ENCODE results near the gene MZB1. TPM values are rescaled to one million over a fixed set of nuclear protein-coding genes. Genes with fewer than 3 reads are reported as not detected.
A peak's percentile ranks its signal among the peaks of the same experiment; 100 is the strongest.

Gene MZB1, protein sequence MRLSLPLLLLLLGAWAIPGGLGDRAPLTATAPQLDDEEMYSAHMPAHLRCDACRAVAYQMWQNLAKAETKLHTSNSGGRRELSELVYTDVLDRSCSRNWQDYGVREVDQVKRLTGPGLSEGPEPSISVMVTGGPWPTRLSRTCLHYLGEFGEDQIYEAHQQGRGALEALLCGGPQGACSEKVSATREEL
- total RNA-seq (1 to 10 TPM in 3 of 7 donors, under 1 TPM in 3, not detected in 1; 0.50 to 1.8 (median 1.2) TPM), polyA plus RNA-seq (1 to 10 TPM in 1 of 2 donors, under 1 TPM in 1; 0.91 to 1.7 TPM)
- long read RNA-seq, donor 1: 0 reads
- long read RNA-seq, donor 2: 0 reads
- long read RNA-seq, donor 3: 0 reads

DNA sequence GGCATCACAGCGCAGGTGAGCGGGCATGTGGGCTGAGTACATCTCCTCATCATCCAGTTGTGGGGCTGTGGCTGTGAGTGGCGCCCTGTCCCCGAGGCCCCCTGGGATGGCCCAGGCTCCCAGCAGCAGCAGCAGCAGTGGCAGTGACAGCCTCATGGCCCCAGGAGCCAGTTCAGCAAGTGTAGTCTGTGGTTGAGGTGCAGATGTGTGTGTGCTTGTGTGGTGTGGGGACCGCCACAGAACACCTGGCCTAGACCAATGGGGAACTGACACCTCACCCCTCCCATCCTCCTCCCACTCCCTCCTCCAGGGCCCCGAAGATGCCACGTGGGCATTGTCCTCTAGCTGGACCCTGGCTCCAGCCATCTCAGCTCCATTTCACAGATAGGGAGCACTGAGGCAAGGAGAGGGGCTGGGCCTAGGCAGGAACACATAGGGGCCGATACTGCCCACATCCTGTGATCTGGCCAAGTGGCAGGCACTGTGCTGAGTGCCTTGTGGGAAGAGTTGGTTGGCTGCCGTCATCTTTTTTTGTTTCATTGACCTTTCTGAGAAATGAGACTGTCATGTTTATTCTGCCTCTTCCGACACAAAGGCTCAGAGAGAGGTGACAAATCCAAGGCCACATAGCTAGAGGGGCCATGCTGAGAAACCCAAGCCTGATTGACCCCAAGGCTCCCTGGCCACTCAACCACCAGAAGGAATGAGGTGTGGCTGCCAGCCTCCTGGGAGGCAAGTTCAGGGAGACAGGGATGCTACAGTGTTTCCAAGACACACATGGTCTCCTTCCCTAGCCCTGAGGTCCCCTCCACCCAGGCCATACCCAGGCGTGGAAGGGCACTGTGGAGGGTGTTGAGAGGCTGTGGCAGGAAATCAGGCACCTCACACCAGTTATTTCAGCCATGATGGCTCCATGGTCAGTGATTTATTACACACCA lies at the start of gene MZB1:
Gene MZB1 (minus strand): TSS at position 213 of the 938 bp plus-strand sequence. CDS start 57 bp downstream, at position 156.
- H3K4me3 ChIP-seq: no peak within 1 kb of the TSS
- intact Hi-C loops (cut with DNase I): no loop called here
- no peaks in the 10 kb centered on the region for H3K9me3 ChIP-seq
- no peak within 1 kb of the TSS for H3K27ac ChIP-seq
- H3K27me3 ChIP-seq: peaks cover 5% of the 10 kb centered on the region
- H3K36me3 ChIP-seq: no peaks in the 10 kb centered on the region
- peaks cover 8% of the 10 kb centered on the region for H3K4me1 ChIP-seq (ENCODE audit: insufficient read depth)
- DNase-seq: peak in 1 of 5 donors; percentile 10
- WGBS, 3 donors: 85 to 86% (median 85%) methylated on average over 11 of the region's 11 CpGs
- TF ChIP-seq POLR2A (IDR thresholded peaks at IDR 0.05): no peak
- no peak for TF ChIP-seq EP300 (IDR thresholded peaks at IDR 0.05)
- TF ChIP-seq, protein P1, sequence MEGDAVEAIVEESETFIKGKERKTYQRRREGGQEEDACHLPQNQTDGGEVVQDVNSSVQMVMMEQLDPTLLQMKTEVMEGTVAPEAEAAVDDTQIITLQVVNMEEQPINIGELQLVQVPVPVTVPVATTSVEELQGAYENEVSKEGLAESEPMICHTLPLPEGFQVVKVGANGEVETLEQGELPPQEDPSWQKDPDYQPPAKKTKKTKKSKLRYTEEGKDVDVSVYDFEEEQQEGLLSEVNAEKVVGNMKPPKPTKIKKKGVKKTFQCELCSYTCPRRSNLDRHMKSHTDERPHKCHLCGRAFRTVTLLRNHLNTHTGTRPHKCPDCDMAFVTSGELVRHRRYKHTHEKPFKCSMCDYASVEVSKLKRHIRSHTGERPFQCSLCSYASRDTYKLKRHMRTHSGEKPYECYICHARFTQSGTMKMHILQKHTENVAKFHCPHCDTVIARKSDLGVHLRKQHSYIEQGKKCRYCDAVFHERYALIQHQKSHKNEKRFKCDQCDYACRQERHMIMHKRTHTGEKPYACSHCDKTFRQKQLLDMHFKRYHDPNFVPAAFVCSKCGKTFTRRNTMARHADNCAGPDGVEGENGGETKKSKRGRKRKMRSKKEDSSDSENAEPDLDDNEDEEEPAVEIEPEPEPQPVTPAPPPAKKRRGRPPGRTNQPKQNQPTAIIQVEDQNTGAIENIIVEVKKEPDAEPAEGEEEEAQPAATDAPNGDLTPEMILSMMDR (IDR thresholded peaks at IDR 0.05): no peak

DNA sequence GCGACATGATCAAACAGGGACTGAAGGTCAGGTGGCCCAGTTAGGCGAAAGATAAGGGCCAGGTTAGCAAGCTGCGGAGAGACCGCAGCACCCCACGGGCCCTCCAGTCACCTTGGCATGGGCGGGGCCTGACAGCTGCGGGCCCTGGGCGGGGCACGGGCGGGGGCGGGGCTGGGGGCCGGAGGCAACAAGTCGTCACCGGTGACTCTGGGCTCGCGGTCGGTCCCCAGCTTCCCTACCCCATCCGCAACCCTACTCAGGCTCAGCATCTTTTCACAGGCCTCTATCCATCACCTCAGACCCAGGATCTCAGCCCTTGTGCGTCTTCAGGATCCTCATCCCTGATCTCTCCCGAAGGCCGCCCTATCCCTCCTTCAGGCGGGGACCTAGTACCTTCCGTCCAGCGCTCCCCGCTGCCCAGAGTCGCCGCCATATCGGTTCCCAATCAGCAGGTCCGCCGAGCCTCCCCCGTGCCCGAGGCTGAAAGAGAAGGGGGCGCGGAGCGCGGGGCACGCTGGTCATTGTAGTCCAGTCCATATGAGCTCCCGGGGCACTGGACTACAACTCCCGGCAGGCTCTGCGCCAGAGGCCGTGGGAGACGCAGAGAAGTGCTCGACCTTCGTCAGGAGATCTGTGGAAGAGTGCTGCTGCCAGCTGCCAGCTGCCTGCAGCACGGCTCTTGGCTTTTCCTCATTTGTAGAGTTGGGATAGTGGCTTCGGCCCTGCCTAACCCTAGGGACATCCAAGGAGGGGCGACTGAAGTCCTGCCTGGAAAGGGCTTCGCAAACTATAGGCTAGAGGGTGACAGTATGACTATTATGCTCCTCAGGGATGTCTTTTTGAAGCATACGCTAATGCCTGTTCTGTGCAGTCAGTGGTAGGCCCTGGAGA lies 49.5 kb upstream of the MZB1 start, which contains the start of gene DNAJC18:
Gene DNAJC18 (minus strand): TSS at position 513 of the 891 bp plus-strand sequence. CDS start 80 bp downstream, at position 433.
- Histone ChIP-seq H3K36me3 (no peaks in the 10 kb centered on the region), H3K9me3 (no peaks in the 10 kb centered on the region), H3K27me3 (no peaks in the 10 kb centered on the region), H3K27ac (peak within 1 kb of the TSS; percentile 81 to 92), H3K4me1 (ENCODE audit: insufficient read depth) (peaks cover 2% of the 10 kb centered on the region), H3K4me3 (peak within 1 kb of the TSS; percentile 83)
- intact Hi-C loops (cut with DNase I): loop anchor here in 1 of 4 donors (5.0 kb wide), 1 partner anchor 78 kb away; no protein-coding TSS in a partner anchor
- DNase-seq: peak; percentile 93 to 96 (median 95)
- TF ChIP-seq POLR2A (IDR thresholded peaks at IDR 0.05) (peak; percentile 47), EP300 (IDR thresholded peaks at IDR 0.05) (no peak)
- WGBS, 3 donors: 2 to 3% (median 3%) methylated on average over 47 to 49 of the region's 49 CpGs

DNA sequence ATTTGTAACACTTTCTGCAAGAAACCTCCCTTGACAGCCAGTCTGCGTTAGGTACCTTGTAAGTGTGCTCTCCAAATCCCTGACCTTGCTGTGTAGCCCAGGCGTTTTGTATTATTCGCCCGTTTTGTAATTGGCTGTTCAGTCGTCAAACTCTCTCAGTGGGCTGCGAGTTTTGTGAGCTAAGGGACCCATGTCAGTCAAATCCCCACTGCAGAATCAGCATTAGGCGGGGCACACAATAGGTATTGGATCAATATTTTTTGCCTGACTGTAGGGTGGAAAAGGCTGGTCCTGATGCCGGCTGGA lies 48.9 kb upstream of the MZB1 start:
- Histone ChIP-seq H3K9me3 (no peaks in the 10 kb centered on the region), H3K36me3 (no peaks in the 10 kb centered on the region), H3K4me3 (peak overlapping the region; percentile 83), H3K4me1 (ENCODE audit: insufficient read depth) (peaks cover 2% of the 10 kb centered on the region), H3K27ac (peak overlapping the region; percentile 81 to 92), H3K27me3 (no peaks in the 10 kb centered on the region)
- TF ChIP-seq POLR2A (IDR thresholded peaks at IDR 0.05): no peak
- TF ChIP-seq, protein P1 (IDR thresholded peaks at IDR 0.05): no peak
- TF ChIP-seq EP300 (IDR thresholded peaks at IDR 0.05): no peak
- intact Hi-C loops (cut with DNase I): loop anchor here in 1 of 4 donors (5.0 kb wide), 1 partner anchor 79 kb away; no protein-coding TSS in a partner anchor
- 11 to 16% (median 15%) methylated on average over 8 of the region's 8 CpGs for WGBS, 3 donors
- no peak for DNase-seq

DNA sequence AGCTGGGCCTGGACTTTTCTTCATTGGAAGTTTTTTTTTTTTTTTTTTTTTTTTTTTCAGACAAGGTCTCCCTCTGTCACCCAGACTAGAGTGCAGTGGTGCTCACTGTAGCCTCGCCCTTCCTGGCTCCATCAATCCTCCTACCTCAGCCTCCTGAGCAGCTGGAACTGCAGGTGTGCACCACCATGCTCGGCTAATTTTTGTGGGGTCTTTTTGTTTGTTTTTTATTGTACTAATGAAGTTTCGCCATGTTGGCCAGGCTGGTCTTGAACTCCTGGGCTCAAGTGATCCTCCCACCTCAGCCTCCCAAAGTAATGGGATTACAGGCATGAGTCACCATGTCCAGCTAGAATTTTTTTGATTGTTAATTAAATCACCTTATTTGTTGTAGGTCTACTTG lies 46.0 kb upstream of the MZB1 start:
- no peak overlapping the region for H3K27ac ChIP-seq
- TF ChIP-seq, protein P1 (IDR thresholded peaks at IDR 0.05): no peak
- TF ChIP-seq EP300 (IDR thresholded peaks at IDR 0.05): no peak
- TF ChIP-seq POLR2A (IDR thresholded peaks at IDR 0.05): no peak
- H3K36me3 ChIP-seq: no peaks in the 10 kb centered on the region
- no peaks in the 10 kb centered on the region for H3K27me3 ChIP-seq
- intact Hi-C loops (cut with DNase I): loop anchor here in 1 of 4 donors (5.0 kb wide), 1 partner anchor 82 kb away; no protein-coding TSS in a partner anchor
- DNase-seq: no peak
- H3K9me3 ChIP-seq: no peaks in the 10 kb centered on the region
- 95 to 97% (median 96%) methylated on average over 3 of the region's 3 CpGs for WGBS, 3 donors
- peaks cover 2% of the 10 kb centered on the region for H3K4me1 ChIP-seq (ENCODE audit: insufficient read depth)
- H3K4me3 ChIP-seq: no peak overlapping the region
